HepG2 (cell line): ENCODE measurements around the gene NEURL4. TPM values are rescaled to one million over a fixed set of nuclear protein-coding genes. Genes with fewer than 3 reads are reported as not detected.

Experiments
- ATAC-seq: fragments of 200-7000 bp; cut with Tn5 transposase; 3 replicates; pipeline ENCODE4 v1.9.1; 2020; ENCODE audit warnings: mild to moderate bottlenecking, moderate library complexity
- BruUV-seq: library from RNA; stranded (reverse); fragments of 400-500 nt; replicated peaks from 2 replicates; lab custom pipeline; 2021; lab: Mats Ljungman, UMichigan
- CTCF ChIA-PET: fragments of 300-600 bp; formaldehyde crosslinking; extraction: SDS; loops from one replicate; lab custom pipeline; 2021; ENCODE audit warnings: low total read pairs, inconsistent platforms, low intra/inter-chr PET ratio; lab: Yijun Ruan, JAX
- POLR2A ChIA-PET: fragments of 350-600 bp; sonication (Branson Sonifier 250); formaldehyde crosslinking; loops from one replicate; lab custom pipeline; 2020; ENCODE audit warnings: antibody characterized with exemption, inconsistent platforms; lab: Yijun Ruan, JAX
- DNase-seq: peaks from one replicate; pipeline ENCODE4 v3.0.0-alpha.2; 2015; ENCODE audit warnings: low spot score
- FAIRE-seq: peaks from 3 replicates; lab custom pipeline; 2011; peaks lifted over from hg19 to GRCh38; lab: Jason Lieb, UNC
- H2AFZ ChIP-seq: one replicate; pipeline ENCODE4 v1.6.1; 2011; ENCODE audit warnings: low read length, inconsistent platforms
- H3K27ac ChIP-seq: fragments of 300-600 bp; 3 replicates; pipeline ENCODE4 v1.8.0; 2011; ENCODE audit warnings: mixed run types, mild to moderate bottlenecking, mixed read lengths, low read length, inconsistent platforms; ENCODE audit not compliant: insufficient read depth; ENCODE audit errors: extremely low read length
- H3K27me3 ChIP-seq, 2 experiments: fragments of 200-600 bp in 1 of 2; 2 replicates in 1 of 2; 3 replicates in 1 of 2; pipeline versions ENCODE4 v1.6.0 to v1.8.0; 2011; ENCODE audit warnings: low read length in 2 of 2, mild to moderate bottlenecking in 2 of 2, moderate library complexity in 2 of 2, inconsistent platforms in 1 of 2; ENCODE audit not compliant: insufficient read depth in 2 of 2, control insufficient read depth in 1 of 2
- H3K36me3 ChIP-seq, 2 experiments: fragments of 200-600 bp in 1 of 2; replicated peaks in 1 of 2; 2 replicates in 1 of 2; 3 replicates in 1 of 2; pipeline versions ENCODE4 v1.5.1 to v1.8.0; 2011; ENCODE audit warnings: low read length in 2 of 2, inconsistent platforms in 1 of 2; ENCODE audit not compliant: insufficient read depth in 2 of 2, control insufficient read depth in 1 of 2
- H3K4me1 ChIP-seq: 2 replicates; pipeline ENCODE4 v1.5.1; 2012; ENCODE audit warnings: low read length, inconsistent platforms; ENCODE audit not compliant: insufficient read depth
- H3K4me2 ChIP-seq: 2 replicates; pipeline ENCODE4 v1.6.0; 2011; ENCODE audit warnings: low read depth, low read length, inconsistent platforms
- H3K4me3 ChIP-seq, 3 experiments: fragments of 200-600 bp in 1 of 3; sonication (generic), shearing (Covaris generic) in 1 of 3; replicated peaks in 1 of 3; 2 replicates each; pipeline ENCODE4 v1.5.1; 2011 to 2016; ENCODE audit warnings: low read length in 3 of 3, inconsistent platforms in 2 of 3, low read depth in 2 of 3, mild to moderate bottlenecking in 2 of 3, control low read depth in 1 of 3, mixed read lengths in 1 of 3; ENCODE audit not compliant: insufficient read depth in 1 of 3
- H3K79me2 ChIP-seq: one replicate; pipeline ENCODE4 v1.6.1; 2011; ENCODE audit warnings: low read length, inconsistent platforms; ENCODE audit not compliant: insufficient read depth
- H3K9ac ChIP-seq: 2 replicates; pipeline ENCODE4 v1.6.0; 2011; ENCODE audit warnings: mild to moderate bottlenecking, low read depth, low read length, inconsistent platforms; ENCODE audit not compliant: insufficient read depth
- H3K9me3 ChIP-seq: 2 replicates; pipeline ENCODE4 v1.5.1; 2012; ENCODE audit warnings: mild to moderate bottlenecking, low read length
- H4K20me1 ChIP-seq: 2 replicates; pipeline ENCODE4 v1.6.0; 2011; ENCODE audit warnings: inconsistent platforms, mild to moderate bottlenecking, low read length, moderate library complexity; ENCODE audit not compliant: insufficient read depth
- CC2D1A ChIP-seq: sonication (generic); formaldehyde crosslinking; IDR thresholded peaks from 2 replicates; pipeline ENCODE4 v1.8.1; 2023; ENCODE audit warnings: mild to moderate bottlenecking, missing genetic modification reagents
- DNMT3B ChIP-seq: conservative IDR thresholded peaks from 2 replicates; pipeline ENCODE4 v1.6.1; 2016; ENCODE audit warnings: missing biosample characterization, control low read depth
- MYNN ChIP-seq: sonication (generic); formaldehyde crosslinking; IDR thresholded peaks from 2 replicates; pipeline ENCODE4 v1.4.0; 2020; ENCODE audit warnings: mild to moderate bottlenecking, low read depth, missing genetic modification reagents
- SRSF9 ChIP-seq: fragments of 200-400 bp; formaldehyde crosslinking; IDR thresholded peaks from 2 replicates; pipeline ENCODE4 v1.6.1; 2018; ENCODE audit warnings: borderline replicate concordance, mild to moderate bottlenecking, low read depth, low read length; ENCODE audit not compliant: insufficient read depth, poor library complexity, severe bottlenecking
- TGIF2 ChIP-seq: IDR thresholded peaks from 2 replicates; pipeline ENCODE4 v1.6.1; 2016; ENCODE audit warnings: control low read depth, missing compliant biosample characterization
- TRIM24 ChIP-seq: sonication (generic); formaldehyde crosslinking; IDR thresholded peaks from 2 replicates; pipeline ENCODE4 v1.8.0; 2022; ENCODE audit warnings: mild to moderate bottlenecking, missing genetic modification reagents
- ZFP37 ChIP-seq: sonication (generic); formaldehyde crosslinking; IDR thresholded peaks from 2 replicates; pipeline ENCODE4 v1.4.0; 2020; ENCODE audit warnings: missing genetic modification reagents, borderline replicate concordance
- ZNF468 ChIP-seq: sonication (generic); formaldehyde crosslinking; IDR thresholded peaks from 2 replicates; pipeline ENCODE4 v1.8.0; 2022; ENCODE audit warnings: mild to moderate bottlenecking, moderate library complexity, missing genetic modification reagents
- ZNF605 ChIP-seq: sonication (generic); formaldehyde crosslinking; IDR thresholded peaks from 2 replicates; pipeline ENCODE4 v1.8.0; 2022; ENCODE audit warnings: mild to moderate bottlenecking, missing genetic modification reagents
- ZNF788 ChIP-seq: sonication (generic); formaldehyde crosslinking; IDR thresholded peaks from 2 replicates; pipeline ENCODE4 v1.5.0; 2020; ENCODE audit warnings: mild to moderate bottlenecking, missing genetic modification reagents, borderline replicate concordance
- WGBS: methylation state at CpG from one replicate; pipeline ENCODE4 v1.1.6; 2017; ENCODE audit warnings: low lambda C conversion rate; 5-methylcytosine and 5-hydroxymethylcytosine counted together
- in situ Hi-C: cut with HindIII; loops from 2 replicates; pipeline ENCODE4 v1.10.0; 2017; ENCODE audit warnings: low pct_unique_long_range_greater_than_20kb; ENCODE audit not compliant: extremely low pct_ligation_motif_present
- intact Hi-C: fragments of 100-400 bp; cut with micrococcal nuclease; formaldehyde crosslinking; loops from one replicate; pipeline ENCODE4 v1.10.0; 2022; ENCODE audit not compliant: unreplicated experiment
- polyA plus RNA-seq, 8 experiments: library from polyadenylated mRNA; depleted of rRNA in 3 of 8; stranded (reverse) in 7 of 8; unstranded in 1 of 8; fragments of >200 nt; fragmentation: Illumina TruSeq in 4 of 8; extraction: Trizol in 4 of 8; gene quantifications; 2 replicates each; pipeline versions ENCODE4 v1.2.1 to v1.2.3, GENCODE V29; 2011 to 2016; ENCODE audit warnings: low read depth in 4 of 8, missing spikeins in 1 of 8, mixed read lengths in 1 of 8; ENCODE audit not compliant: insufficient read depth in 1 of 8
- total RNA-seq, 5 experiments: library from RNA; depleted of rRNA; stranded (reverse); fragments of >200 nt; fragmentation: Illumina TruSeq; extraction: Trizol; gene quantifications; 2 replicates each; pipeline ENCODE4 v1.2.3, GENCODE V29; 2016; ENCODE audit warnings: low read depth in 1 of 5
- TF ChIP-seq, protein P1 (sequence below): sonication (generic); formaldehyde crosslinking; IDR thresholded peaks from 2 replicates; pipeline ENCODE4 v1.4.0; 2020; ENCODE audit warnings: missing genetic modification reagents, mild to moderate bottlenecking, borderline replicate concordance

Gene NEURL4
- total and polyA plus RNA-seq, 2 of the 13 experiments (the other 11 are each of a cell fraction or from before 2014, with no cell fraction given) = 14.8 to 15.7 TPM

- no peak for FAIRE-seq
- peaks cover 0 to 6% of the 10 kb centered on the region in 2 experiments; a peak in 1 of 5 replicates for H3K27me3 ChIP-seq
- no TSS peak for BruUV-seq
- H3K4me3 ChIP-seq = no peak overlapping the region
- H3K27ac ChIP-seq = no peak overlapping the region
- no peak overlapping the region for H3K9ac ChIP-seq
- no peak overlapping the region for H3K4me2 ChIP-seq
- CTCF ChIA-PET = no interaction called here
- intact Hi-C loops (loop anchor here (2.0 kb wide), 1 partner anchor 75 kb away; no protein-coding TSS in a partner anchor), in situ Hi-C loops (no loop called here)
- DNase-seq = no peak
- H2AFZ ChIP-seq = no peak overlapping the region
- 0% methylated on average over 3 of the region's 3 CpGs for WGBS
- no peaks in the 10 kb centered on the region for H3K9me3 ChIP-seq
- no peaks in the 10 kb centered on the region for H4K20me1 ChIP-seq
- peaks cover 14% of the 10 kb centered on the region for H3K4me1 ChIP-seq
- no peaks in the 10 kb centered on the region for H3K79me2 ChIP-seq
- POLR2A ChIA-PET = no interaction called here
- ATAC-seq = no peak
- TF ChIP-seq ZFP37 (CRISPR knock-in tag) (no peak), MYNN (CRISPR knock-in tag) (no peak), SRSF9 (no peak), ZNF788 (CRISPR knock-in tag) (no peak), ZNF468 (CRISPR knock-in tag) (no peak), ZNF605 (CRISPR knock-in tag) (no peak), TRIM24 (CRISPR knock-in tag) (no peak), CC2D1A (CRISPR knock-in tag) (no peak), DNMT3B (CRISPR knock-in tag) (no peak), TGIF2 (CRISPR knock-in tag) (no peak)
- TF ChIP-seq, protein P1, sequence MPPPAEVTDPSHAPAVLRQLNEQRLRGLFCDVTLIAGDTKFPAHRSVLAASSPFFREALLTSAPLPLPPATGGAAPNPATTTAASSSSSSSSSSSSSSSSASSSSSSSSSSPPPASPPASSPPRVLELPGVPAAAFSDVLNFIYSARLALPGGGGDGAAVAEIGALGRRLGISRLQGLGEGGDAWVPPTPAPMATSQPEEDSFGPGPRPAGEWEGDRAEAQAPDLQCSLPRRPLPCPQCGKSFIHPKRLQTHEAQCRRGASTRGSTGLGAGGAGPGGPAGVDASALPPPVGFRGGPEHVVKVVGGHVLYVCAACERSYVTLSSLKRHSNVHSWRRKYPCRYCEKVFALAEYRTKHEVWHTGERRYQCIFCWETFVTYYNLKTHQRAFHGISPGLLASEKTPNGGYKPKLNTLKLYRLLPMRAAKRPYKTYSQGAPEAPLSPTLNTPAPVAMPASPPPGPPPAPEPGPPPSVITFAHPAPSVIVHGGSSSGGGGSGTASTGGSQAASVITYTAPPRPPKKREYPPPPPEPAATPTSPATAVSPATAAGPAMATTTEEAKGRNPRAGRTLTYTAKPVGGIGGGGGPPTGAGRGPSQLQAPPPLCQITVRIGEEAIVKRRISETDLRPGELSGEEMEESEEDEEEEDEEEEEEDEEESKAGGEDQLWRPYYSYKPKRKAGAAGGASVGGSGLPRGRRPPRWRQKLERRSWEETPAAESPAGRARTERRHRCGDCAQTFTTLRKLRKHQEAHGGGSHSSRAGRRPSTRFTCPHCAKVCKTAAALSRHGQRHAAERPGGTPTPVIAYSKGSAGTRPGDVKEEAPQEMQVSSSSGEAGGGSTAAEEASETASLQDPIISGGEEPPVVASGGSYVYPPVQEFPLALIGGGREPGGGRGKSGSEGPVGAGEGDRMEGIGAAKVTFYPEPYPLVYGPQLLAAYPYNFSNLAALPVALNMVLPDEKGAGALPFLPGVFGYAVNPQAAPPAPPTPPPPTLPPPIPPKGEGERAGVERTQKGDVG = no peak
- no peaks in the 10 kb centered on the region for H3K36me3 ChIP-seq
These were observed 32.8 kb upstream of the NEURL4 start for GRCh38 chr17:7361906-7362305.
